GM19468 (cell line): ENCODE results near the gene BPIFB6.

Experiments used
- ATAC-seq: cut with Tn5 transposase; IDR thresholded peaks from one replicate; pipeline ENCODE4 v1.9.1; 2021; ENCODE audit warnings: mild to moderate bottlenecking, moderate library complexity, moderate number of reproducible peaks; ENCODE audit not compliant: unreplicated experiment; ENCODE audit errors: extremely low read depth

BPIFB6 gene

DNA sequence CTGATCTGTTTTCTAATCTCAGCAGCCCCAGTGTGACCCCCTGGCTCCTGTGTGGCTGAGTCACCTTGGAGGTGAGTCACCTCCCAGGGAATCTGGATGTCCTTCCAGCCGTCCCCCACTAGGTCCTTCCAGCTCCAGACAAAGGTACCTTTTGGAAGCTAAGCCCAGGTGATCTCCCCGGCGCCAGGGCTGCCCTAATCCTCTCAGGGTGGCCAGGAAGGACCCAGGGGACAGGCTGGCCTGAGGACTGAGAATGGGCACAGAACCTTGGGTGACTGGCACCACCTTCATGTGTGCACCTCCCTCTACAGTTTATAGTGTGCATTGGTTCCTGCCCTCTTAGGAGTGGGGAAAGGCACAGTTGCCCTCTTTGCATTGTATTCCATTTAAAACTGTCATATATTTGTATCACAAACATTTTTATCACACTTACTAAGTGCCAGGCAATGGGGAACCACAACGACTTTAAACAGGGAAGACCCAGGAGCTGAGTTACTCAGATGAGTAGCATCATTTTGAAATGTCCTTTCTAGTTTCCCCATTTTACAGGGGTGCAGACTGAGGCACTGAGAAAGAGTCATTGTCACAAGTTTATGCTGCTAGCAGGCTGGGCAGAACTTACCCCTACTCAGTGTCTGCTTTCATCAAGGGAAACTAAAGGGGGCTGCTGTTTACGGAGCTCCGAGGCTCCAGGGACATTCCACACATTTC, 45.4 kb downstream of the BPIFB6 start:
- ATAC-seq: no peak

DNA sequence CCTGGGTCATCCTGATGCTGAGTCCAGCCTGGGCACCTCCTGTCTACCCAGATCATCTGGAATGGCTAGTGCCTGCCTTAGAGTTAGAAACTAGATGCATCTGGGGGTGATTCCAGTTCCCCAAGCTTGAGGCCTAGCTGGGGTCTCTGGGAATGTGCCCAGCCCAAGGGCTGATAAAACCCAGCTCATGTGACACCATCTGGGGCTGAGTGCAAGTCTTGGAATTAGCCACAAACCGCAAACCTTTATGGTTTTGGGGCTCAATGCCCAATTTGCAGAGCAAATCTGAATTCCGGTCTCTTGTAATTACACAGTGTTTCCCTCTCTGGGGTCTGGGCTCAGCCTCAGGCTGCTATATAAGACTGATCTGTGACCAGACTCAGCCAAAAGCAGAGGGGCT, 47.8 kb downstream of the BPIFB6 start, which contains the start of gene BPIFB4:
Gene BPIFB4 (plus strand): TSS at position 385 of the 400 bp plus-strand sequence. CDS start 1,884 bp downstream, outside the sequence.
- no peak for ATAC-seq

- ATAC-seq: no peak
These were observed 50.1 kb downstream of the BPIFB6 start for GRCh38 chr20:33081411-33082154.

DNA sequence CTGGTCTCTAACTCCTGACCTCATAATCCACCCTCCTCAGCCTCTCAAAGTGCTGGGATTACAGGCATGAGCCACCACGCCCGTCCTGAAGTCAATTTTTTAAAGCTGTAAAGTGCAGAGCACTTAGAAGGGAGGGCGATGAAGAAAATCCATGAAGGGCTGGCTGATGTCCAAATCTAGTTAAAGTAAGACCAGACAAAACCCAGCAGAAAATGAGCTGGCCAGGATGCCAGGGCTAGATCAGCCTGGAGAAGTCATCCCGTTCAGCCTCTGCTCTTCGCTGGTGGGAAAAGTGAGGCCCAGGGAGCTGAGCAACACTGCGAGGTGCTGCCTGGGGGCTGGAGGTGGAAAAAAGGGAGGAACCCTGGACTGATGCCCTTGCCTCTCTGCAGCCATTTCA, 51.1 kb downstream of the BPIFB6 start:
- ATAC-seq: no peak

- no peak for ATAC-seq
These were observed 52.3 kb downstream of the BPIFB6 start for GRCh38 chr20:33083544-33084340.

DNA sequence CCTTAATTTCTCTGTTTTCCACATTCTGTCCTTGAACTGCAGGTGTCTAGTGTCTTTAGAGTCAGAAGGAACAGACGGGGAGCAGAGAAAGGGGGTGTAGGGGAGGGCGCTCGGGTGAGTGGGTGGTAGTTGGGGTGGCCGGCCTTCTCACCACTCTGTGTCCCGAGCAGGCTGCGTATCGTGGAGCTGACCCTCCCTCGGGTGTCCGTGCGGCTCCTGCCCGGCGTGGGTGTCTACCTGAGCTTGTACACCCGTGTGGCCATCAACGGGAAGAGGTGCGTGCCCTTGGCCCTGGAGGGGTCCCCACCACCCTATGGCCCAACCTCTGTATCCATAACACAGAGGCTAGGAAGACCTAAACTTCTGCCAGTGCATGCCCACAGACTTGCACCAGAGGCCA, 53.3 kb downstream of the BPIFB6 start:
- no peak for ATAC-seq

DNA sequence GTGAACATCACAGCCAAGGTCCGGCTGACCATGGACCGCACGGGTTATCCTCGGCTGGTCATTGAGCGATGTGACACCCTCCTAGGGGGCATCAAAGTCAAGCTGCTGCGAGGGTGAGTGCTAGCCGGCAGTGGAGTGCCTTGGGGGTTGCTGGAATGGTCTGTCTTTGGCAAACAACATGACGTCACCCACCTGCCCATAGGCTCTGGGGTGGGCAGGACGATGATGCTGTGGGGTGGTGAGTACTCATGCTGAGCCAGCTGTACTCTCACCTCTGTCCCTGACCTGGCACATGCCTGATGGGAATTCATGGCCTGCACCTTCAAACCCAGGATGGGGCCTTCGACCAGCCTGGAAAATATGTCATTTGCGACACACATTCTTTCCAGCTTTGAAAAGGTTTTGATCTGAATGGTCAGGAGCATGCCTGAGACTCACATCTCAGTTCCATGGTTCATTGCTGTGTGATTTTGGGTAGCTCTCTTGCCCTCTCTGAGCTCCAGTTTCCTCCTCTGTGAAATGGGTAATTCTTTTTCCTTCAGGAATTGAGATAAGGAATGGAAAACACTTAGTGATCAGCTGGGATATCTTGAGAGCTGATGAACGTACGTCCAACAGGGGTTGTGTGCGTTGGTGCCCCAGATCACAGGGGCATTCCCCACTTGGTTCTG, 54.7 kb downstream of the BPIFB6 start:
- ATAC-seq: no peak

DNA sequence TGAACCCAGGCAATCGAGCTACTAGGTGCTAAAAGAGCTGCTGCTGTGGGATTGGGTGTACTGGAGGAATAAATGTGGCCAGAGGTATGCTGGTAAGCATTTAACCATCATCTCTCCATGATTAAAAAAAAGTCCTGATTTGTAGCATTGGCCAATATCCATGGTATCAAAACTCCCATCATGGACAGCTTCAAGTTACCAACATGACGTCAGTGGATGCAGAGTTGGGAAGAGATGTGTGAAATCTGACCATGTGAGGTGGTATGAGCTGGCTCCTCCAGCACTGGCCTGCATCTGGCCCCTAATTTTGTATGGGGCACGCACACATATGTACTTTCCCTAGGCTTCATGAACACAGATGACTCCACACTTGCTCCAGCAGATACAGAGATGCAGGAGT, 59.7 kb downstream of the BPIFB6 start:
- no peak for ATAC-seq

GRCh38 chr20:33091693-33092092, 60.2 kb downstream of the BPIFB6 start:
- ATAC-seq: no peak

DNA sequence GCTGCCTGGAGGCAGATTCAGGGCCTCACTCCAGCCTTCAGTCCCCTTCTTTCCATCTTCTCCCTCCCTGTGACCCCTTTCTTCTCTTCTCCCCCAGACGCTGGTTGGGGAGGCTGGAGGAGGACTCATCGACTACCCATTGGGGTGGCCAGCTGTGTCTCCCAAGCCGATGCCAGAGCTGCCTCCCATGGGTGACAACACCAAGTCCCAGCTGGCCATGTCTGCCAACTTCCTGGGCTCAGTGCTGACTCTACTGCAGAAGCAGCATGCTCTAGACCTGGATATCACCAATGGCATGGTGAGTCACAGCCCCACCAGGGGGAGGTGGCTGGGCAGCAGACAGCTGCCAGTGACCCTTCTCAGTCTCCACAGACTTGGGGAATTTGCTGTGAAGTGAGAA, 60.9 kb downstream of the BPIFB6 start:
- ATAC-seq: no peak

DNA sequence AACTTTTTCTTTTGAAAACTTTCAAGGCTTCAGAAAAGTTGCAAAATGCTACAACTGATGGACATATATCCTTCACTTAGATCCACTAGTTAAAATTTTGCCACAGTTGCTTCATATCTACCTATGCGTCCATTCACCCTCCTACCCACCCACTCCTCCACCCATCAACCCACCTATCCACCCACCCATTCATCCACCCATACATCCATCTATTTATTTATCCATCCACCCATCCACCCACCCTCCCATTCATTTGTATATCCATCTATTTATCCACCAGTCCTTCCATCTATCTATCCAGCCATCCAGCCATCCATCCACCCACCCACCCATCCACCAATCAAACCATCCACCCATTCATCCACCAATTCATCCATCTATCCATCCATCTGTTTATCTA, 61.6 kb downstream of the BPIFB6 start:
- no peak for ATAC-seq

- ATAC-seq: no peak
These were observed 62.1 kb downstream of the BPIFB6 start for GRCh38 chr20:33093582-33093981.
